C4-2B (cell line): Measurements from ENCODE around the gene PLIN4.
"Not testable (repeated sequence)": the region's sequence is repeated elsewhere in the genome, so short reads cannot be mapped to it uniquely, and the experiment has no call there.

Source experiments
- H3K27ac ChIP-seq: fragments of 450-650 bp; 2 replicates; pipeline ENCODE4 v1.5.1; 2017
- ZFX ChIP-seq: fragments of 450-650 bp; IDR thresholded peaks from 2 replicates; pipeline ENCODE4 v1.6.1; 2017
- TF ChIP-seq, protein P1 (sequence below): fragments of 450-650 bp; conservative IDR thresholded peaks from 2 replicates; pipeline ENCODE4 v1.5.1; 2017; ENCODE audit warnings: mild to moderate bottlenecking

Gene PLIN4

DNA sequence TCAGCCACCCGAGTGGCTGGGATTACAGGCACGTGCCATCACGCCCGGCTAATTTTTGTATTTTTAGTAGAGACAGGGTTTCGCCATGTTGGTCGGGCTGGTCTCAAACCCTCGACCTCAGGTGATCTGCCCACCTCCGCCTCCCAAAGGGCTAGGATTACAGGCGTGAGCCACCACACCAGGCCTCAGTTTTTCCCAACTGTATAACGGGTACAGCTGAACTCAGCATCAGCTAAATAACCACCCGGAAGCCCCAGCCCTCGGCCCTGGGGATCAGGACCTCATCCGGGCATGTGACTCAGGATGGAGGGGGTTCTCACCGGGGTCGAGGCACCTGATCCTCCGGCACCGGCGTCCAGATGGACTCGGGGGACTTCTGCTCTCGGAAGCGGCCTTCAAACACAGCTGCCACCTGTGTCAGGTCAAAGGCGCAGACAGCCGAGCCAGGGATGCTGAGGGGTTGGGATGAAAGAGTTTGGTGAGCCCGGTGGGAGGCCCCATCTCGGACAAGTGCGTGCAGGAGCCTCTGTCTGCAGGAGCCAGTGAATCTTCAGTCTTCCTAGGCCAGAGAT, 32.3 kb upstream of the PLIN4 start:
- H3K27ac ChIP-seq = no peak overlapping the region
- TF ChIP-seq, protein P1, sequence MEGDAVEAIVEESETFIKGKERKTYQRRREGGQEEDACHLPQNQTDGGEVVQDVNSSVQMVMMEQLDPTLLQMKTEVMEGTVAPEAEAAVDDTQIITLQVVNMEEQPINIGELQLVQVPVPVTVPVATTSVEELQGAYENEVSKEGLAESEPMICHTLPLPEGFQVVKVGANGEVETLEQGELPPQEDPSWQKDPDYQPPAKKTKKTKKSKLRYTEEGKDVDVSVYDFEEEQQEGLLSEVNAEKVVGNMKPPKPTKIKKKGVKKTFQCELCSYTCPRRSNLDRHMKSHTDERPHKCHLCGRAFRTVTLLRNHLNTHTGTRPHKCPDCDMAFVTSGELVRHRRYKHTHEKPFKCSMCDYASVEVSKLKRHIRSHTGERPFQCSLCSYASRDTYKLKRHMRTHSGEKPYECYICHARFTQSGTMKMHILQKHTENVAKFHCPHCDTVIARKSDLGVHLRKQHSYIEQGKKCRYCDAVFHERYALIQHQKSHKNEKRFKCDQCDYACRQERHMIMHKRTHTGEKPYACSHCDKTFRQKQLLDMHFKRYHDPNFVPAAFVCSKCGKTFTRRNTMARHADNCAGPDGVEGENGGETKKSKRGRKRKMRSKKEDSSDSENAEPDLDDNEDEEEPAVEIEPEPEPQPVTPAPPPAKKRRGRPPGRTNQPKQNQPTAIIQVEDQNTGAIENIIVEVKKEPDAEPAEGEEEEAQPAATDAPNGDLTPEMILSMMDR = no peak
- TF ChIP-seq ZFX = no peak

DNA sequence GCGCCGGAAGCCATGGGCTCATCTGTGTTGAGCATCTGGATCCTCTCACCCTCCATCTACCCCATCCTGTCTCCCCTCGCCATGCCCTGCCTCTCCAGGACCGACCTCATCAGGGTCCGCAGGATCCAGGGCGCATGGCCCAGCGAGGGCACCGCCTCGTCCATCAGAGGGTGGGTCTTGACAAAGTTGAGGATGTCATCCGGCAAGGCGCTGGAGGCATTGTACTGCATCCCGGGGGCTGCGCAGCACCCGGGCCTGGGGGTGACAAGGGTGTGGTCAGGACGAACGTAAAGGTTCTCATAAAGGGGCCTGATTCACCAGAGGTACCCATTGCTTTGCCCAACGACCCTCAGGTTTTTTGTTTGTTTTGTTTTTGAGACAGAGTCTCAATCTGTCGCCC, 31.7 kb upstream of the PLIN4 start:
- no peak overlapping the region for H3K27ac ChIP-seq
- TF ChIP-seq, protein P1 = no peak
- TF ChIP-seq ZFX = no peak

DNA sequence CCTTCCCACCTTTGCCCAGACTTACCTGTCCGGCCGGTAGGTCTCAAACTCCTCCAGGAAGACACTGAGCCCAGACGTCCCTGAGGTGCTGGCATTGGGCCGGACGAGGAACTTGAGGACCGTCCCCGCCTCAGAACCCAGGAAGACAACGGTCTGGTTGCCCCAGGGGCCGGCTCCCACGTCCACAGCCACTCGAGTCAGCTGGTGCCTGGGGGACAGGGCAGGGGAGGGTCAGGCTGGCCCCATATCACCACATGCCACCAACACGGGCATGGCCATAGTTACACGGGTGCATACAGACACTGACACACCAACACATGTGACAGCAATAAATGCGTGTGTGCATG, 29.9 kb upstream of the PLIN4 start:
- H3K27ac ChIP-seq = no peak overlapping the region
- no peak for TF ChIP-seq ZFX
- TF ChIP-seq, protein P1 = no peak

DNA sequence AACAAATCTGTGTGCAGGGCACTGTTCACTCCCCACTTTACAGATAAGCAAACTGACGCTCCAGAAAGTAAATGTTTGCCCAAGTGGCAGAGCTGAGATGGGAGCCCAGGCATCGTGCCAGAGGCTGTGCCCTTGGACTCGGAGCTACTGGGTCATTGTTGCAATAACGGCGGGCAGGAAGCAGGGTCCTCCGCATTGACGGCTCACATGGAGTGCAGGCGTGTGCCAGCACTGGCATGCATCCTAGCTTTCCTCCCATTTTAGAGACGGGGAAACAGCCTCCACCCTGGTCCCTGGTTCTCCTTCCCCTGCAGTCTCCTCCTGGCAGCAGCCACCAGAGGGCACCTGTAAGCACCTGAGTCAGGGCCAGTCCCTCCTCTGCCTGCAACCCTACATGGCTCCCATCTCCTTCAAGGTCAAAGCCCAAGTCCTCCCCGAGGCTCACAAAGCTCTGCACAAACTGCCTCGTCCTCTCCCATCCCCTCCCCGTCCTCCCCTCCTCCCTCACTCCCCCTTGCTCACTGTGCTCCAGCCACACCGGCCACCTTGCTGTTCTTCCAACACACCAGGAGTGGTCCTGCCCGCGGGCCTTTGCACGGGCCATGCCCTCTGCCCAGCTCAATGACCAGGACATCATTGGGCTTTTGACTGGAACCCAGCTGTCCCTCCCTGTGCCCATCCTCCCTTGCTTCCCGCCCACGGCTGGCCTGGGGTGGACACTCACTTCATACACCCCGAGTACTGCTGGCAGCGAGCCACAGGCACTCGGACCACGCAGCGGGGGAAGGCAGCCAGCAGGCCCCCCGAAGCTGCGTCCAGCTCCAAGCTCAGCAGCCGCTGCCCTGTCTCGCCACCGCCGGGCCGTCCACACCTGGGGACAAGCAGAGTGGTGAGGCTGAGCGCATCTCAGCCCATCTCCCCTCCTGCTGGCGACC, 29.3 kb upstream of the PLIN4 start:
- TF ChIP-seq, protein P1 = peak; percentile 75
- TF ChIP-seq ZFX = no peak
- no peak overlapping the region for H3K27ac ChIP-seq

DNA sequence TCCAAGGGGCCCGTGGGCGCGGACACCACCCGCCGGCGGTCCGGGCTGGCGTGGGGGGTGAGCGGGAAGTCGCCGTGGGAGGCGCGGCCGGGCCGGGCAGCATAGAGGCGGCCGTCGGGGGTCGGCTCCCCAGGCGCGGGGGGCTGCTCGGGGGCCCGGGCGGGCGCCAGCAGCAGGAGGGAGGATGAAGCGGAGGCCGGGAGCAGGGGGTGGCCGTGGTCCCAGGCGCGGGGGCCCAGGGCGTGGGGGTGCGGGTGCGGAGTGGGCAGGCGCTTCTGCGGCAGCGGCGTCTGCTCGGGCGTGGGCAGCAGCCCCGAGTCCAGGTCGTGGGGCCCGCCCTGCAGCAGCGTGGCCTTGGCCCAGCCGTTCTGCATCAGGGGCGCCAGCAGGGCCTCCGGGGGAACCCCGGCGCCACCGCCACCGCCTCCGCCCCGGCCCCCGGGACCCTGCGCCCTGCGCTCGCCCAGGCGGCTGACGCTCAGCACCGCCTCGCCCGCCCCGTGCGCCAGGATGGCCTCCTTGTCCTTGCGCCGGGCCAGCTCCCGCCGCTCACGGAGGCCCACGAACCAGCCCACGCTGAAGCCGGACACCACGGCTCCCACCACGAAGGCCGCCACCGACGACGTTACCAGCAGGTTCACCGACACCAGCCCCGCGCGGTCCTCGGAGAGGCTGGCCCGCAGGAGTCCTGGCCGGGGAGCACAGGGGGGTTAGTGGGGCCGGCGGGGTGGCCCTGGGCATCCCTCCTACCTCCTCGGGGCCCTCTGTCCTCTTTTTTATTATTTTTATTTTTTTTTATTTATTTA, 25.8 kb upstream of the PLIN4 start:
- TF ChIP-seq, protein P1 = no peak
- no peak for TF ChIP-seq ZFX

DNA sequence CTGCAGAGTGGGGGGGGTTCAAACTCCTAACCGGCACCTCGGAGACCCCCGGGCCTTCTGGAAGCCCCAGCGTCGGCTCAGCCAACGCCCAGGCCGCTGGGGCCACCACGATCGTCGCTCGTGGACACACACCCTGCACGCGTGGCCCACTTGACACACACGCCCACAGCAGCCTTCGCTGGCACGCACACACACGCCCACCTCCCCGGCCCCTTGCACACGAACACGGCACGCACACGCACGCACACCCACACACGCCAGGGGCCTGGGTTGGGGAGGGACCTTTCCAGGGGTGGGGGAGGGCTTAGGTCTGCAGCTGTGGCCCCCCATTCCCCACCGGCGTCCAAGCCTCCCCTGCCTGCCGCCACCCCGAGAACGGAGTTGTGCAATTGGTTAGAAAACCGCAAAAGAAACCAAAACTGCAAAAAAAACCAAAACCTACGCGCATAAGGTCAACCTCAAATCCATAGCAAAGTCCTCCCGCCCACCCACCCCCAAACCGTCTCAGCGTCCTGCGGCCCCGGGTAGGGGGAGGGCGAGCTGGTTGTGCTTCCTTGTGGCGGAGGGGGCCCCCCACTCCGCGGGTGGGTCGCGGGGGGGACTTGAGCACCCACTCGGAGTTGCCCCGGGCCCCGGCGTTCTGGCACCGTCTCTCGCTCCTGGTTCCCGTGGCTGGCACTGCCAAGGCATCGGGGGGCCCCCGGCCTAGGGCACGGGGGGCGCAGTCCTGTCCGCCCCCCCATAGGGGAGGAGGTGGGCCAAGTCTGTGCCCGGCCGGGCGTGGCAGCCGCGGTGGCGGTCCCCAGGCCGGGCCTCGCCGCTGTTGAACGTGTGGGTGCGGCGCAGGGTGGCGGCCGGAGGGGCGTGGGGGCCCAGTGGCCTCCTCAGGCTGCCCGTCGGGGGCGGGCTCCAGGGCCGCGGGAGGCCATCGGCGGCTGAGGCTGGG, 24.9 kb upstream of the PLIN4 start:
- TF ChIP-seq, protein P1 = no peak
- no peak for TF ChIP-seq ZFX
- no peak overlapping the region for H3K27ac ChIP-seq

More for the DNA sequence above, 25.8 kb upstream of the PLIN4 start:
- H3K27ac ChIP-seq = no peak overlapping the region

DNA sequence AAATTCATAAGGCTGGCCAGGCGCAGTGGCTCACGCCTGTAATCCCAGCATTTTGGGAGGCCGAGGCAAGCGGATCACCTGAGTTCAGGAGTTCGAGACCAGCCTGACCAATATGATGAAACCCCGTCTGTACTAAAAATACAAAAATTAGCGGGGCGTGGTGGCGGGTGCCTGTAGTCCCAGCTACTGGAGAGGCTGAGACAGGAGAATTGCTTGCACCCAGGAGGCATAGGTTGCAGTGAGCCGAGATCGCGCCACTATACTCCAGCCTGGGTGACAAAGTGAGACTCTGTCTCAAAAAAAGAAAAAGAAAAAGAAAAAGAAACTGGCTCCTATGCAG, 23.5 kb upstream of the PLIN4 start:
- H3K27ac ChIP-seq = not testable (repeated sequence)
